SHP77 treated with DMSO at 0.1 percent for 48 hours (cell line): ENCODE measurements around the gene MMP15.
"Not testable (repeated sequence)": the region's sequence is repeated elsewhere in the genome, so short reads cannot be mapped to it uniquely, and the experiment has no call there.

ENCODE experiments used
- DNase-seq: peaks from one replicate; lab custom pipeline; 2025; lab: John Stamatoyannopoulos, UW

Gene MMP15

DNA sequence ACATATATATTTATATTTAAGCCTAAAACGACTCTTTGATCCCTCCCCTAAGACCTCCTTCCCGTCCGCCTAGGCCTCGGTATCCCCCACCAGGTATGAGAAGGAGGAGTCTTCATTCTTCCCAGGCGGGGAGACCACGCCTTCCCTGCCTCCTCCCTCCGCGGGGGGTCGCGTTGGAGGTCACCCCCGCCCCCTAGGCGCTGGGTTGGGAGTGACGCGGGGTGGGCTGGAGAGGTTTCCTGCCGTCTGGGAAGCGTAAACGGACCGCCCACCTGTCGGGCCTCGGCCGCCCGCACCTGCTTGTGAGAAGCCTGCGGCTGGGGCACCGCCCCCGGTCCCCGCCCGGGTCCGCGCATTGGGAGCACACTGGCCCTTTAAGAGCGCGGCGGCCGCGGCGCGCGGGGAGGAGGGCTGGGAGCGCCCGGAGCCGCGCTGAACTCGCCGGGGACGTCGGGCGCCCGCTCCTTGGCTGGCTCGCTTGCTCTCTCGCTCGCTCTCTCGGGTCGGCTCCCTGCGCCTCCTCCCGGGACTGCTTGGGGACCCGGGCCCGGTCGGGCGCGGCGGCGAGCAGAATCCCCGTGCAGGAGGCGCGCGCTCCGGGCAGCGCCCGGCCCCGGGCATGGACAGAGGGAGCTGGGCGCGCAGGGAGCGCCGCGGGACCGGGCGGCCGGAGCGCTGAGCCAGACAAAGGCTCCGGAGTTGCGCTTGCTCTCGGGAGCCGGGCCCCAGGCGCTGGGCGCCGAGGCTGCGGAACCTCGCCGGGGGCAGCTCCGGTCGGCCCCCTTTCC is at the start of gene MMP15:
Gene MMP15, plus strand, starts transcription at position 404 of the 788 bp plus-strand sequence. CDS start 597 bp downstream, outside the sequence.
- peak; percentile 23 for DNase-seq

DNA sequence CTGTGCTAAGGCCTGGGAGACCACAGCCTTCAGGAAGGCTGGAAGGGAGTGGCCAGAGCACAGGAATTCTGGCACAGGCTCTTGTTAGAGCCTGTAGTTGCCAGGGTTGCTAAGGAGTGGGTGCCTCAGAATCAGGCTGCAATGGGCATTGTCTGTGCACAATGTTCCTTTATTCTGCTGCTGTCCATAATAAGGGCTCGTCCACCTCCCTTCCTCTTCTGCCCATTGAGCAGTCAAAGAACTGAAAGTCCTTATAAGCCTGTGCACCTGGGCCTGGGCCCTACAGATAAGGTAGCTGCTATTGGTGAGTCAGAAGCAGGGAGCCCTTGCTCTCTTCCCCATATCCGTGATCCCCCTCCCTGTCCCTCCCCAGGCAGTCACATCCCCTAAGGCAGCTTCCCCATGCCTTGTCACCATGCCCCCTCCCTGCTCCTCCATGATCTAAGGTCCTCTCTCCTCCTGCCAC is 49.2 kb upstream of the MMP15 start:
- DNase-seq = no peak

DNA sequence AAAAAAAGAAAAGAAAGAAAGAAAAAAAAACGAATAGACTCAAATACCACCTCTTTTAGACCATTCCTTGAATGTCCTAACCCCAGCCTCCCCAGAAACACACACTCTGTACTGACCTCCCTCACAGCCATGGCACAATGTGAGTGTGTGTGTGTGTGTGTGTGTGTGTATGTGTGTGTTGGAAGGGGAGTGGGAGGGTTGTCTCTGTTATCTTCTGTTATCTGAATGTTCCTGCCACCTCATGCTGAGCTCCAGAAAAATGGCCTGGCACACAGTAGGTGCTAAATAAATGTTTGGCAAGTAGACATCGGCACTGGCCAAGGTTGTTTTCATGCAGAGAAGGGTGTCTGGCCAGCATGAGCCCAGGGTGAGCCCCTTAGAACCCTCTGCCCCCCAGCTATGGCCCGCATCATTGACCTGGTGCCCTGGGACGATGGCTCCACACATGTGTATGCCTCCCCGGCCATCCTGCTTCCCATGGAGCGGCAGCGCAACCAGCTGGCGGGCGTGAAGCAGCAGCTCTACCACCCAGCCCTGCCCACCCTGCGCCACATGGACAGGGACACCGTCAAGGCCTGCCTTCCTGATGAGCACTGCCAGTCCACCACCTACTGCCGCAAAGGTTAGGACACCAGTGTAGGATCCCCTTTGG is 48.0 kb upstream of the MMP15 start:
- no peak for DNase-seq

DNA sequence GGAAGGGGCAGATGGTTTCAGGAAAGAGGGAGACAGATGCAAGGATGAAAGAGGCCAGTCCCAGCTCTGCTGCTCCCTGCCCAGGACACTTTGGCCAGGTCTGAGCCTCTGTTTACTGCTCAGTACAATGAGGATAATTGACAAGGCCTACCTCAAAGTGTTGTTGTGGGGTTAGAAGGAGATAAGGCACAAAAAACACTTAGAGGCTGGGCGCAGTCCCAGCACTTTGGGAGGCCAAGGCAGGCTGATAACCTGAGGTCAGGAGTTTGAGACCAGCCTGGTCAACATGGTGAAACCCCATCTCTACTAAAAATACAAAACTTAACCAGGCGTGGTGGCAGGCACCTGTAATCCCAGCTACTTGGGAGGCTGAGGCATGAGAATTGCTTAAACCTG is 47.5 kb upstream of the MMP15 start:
- not testable (repeated sequence) for DNase-seq

DNA sequence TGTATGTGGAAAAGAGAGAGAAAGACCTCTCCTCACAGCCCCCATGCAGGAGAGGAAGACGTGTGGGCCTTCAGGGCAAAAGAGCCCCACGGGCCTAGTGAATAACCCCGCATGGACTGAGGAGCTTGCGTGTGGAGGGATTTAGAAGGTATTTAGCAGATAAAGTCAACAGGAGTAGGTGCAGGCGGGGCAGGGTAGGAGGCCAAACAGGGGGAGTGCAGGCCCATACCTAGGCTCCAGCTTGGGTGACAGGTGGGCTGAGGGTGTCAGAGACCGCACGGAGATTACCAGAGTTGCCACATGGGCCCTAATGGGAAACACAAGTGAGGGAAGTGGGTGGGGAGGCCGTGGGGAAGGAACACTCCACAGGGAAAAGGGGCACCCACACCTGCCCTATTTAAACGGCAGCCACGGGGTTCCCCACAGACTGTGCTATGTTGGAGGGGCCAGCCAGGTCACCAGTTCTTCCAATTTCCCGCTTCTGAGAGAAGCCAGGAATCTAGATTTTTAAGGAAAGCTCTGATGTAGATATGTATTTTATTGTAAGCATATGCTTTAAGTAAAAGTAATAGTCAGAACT is 46.5 kb upstream of the MMP15 start:
- DNase-seq = no peak

DNA sequence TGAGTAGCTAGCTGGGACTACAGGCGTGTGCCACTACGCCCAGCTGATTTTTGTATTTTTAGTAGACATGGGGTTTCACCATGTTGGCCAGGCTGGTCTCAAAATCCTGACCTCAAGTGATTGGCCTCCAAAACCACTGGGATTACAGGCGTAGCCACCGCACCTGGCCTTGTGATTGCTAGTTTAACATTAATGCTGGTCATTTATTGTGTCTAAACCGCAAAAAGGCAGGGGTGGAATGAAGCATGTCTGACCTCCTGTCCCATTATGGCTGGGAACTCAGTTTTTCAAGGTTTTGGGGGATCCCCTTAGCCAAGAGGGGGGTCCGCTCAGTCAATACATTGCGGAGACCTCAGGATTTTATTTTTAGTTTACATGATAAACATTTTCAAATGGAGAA is 43.9 kb upstream of the MMP15 start:
- DNase-seq = no peak

DNA sequence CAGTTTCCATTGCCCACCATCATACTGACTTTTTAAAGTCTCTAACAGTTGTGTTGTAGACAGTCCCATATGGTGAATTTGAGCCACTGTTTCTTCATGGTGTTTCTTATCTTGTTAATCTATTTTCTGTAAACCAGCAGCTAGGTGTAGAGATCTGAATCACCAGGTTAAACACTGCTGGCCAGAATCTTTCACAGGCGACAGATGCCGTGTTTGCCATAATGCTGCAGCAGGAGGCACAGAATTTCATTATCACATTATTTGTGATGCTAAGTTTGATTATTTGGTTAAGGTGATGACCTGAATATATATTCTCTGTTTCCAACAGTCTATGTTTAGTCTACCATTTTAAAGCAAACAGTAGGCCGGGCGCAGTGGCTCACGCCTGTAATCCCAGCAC is 43.2 kb upstream of the MMP15 start:
- DNase-seq = no peak

DNA sequence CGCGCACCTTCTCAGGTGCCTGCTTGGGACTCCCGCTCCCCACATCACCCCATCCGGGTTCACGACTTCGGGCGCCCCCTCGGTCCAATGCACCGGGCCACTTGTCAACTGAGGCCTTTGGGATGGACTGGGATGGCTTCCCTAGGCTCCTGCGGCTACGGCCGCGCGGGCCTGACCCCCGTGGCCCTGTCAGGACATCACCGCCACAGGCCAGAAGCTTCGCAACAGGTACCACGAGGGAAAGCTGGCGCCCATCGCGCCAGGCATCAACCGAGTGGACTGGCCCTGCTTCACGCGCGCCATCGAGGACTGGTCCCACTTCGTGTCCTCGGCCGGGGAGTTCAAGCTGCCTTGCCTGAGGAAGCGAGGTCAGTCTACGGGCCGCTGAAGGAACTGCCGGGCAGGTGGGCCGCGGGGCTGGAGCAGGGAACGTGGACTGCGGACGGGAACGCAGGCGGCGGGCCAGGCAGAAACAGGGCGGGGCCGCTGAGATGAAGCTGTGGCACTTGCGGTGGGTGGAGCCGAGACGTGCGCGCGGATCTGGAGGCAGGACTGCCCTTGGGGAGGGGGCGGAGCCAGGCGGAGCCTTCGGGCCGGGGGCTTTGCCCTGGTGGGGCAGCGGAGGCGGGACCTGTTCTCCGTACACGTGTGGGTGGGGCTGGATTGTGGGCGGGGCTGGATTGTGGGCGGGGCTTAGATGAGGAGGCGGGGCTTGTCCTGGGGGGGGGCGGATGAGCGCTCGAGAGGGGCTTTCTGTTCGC is 40.9 kb upstream of the MMP15 start:
- no peak for DNase-seq

DNA sequence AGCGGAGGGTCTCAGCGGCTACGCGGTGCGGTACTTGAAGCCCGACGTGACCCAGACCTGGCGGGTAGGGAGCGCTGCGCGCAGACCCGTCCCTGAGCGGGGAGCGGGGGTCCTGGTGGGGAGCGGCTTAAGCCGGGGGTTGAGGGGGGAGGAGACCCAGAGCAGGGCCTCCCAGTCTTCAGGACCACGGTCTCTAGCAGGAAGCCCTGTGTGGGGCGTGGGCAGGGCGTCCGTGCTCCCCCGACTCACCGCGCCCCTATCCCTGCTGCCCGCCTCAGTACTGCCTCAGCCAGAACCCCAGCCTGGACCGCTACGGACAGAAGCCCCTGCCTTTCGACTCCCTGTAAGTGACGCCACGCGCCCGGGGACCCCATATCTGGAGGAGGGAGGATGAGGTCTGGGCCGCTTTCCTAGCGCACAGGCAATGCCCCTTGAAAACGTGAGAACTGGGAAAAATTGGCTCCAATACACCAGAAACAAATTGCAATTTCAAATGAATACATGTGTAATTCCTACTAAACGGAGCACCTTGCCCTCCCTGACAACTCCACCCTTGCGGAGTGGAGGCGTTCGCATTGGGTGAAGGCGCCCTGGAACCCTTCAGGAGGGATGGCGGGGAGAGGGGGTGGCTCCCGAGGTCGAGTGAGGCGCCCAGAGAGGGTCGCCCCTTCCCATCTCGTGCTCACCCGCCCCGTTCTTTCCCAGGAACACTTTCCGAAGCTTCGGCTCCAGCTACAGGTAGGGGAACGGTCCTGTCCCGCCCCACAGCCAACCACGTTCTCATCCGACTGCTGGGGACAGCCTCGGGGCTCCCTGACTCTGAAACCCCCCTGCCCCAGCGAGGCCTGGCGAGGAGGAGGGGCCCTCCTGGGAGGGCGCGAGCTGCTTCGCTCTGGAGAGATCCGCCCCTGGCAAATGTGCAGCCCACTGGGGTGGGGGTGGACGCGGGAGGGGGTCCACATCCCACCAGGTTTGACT is 40.1 kb upstream of the MMP15 start:
- DNase-seq = no peak

DNA sequence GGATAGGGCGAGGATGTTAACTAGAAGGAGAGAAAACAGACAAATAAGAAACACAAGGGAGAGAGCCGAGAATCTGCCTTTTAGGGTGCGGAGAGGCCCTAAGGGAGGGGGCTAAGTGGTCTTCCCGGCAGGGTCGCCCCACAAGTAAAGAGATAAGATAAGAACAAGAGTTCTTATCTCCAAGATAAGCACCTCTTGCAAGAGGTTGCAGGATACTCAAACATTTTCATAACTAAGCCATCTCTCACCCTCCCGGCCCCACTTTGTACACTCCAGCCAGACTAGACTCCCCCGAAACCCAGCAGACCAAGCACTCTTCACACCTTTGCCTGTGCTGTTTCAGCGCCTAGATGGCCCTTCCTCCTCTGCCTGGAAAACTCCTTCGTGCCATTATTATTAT is 39.4 kb upstream of the MMP15 start:
- no peak for DNase-seq

DNA sequence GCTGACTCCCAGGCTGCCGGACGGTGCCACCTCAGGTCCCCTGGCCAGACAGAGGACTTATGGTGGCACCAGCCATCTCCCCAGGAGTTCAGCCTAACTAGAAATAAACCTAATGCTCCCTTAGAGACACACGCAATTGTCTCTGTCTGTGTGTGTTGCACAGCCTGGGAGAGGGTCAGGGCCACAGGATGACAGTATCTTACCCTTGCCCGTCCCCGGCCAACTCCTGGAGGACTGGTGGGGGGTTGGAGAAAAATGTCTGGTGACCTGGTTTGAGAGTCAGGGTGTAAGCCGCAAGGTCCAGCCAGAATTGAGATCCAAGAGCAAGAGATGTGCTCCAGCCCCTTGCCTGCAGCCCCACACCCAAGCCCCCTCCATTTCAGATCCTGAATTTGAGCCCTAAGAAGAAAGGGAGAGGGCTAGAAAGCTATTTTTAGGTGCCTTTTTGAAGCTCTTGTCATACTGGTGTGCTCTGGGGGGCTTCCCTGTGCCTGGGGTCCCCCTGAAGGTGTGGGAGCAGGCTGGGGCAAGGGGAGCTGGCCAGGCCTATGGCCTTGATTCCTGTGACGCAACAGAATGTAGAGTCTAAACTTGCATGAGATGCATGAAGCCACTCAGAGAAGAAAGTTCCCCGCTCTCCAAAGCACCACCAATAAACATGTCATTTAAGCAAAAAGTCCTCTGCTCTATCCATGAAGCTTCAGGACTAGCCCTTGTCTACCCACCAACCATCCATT is 37.9 kb upstream of the MMP15 start:
- no peak for DNase-seq

DNA sequence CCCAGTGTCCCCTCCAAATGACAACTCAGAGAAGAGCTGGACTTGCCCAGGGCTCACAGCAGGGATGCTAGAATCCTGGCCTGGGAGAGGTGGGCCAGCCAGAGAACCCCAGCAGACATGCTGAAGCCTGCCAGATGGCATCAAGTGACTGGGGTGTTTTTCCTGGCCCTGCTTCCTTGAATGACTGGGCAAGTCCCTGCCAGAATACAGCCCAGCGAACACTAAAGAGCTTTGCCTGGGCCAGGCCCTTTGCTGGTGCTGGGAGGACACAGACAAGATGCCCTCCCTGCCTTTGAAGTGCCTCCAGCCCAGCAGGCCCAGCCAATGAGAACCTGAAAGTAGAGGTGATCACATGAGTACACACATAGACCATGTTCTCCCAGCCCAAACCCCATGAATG is 36.6 kb upstream of the MMP15 start:
- DNase-seq = no peak

DNA sequence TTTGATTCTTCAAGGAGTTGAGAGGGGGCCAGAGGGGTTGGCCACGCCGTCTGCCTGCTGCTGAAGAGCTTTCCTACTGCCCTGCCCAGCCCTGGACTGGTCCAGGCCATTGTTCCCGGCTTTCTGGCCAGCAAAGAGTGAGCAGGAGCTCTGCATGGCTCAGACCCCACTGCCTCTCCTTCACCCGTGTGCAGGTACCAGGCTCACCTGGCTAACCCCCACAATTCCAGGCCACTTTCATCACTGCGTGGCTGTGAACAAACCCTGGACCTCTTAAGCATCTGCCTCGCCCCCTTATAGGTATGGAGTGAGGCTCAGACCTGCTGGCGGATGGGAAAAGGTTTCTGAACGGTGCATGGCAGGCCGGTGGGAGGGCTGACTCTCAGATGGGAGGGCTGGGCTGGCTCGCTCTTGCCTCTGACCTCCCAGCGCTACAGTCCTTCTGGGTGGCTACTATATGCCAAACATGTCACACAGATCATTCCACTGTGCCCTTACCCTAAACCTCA is 33.9 kb upstream of the MMP15 start:
- no peak for DNase-seq

DNA sequence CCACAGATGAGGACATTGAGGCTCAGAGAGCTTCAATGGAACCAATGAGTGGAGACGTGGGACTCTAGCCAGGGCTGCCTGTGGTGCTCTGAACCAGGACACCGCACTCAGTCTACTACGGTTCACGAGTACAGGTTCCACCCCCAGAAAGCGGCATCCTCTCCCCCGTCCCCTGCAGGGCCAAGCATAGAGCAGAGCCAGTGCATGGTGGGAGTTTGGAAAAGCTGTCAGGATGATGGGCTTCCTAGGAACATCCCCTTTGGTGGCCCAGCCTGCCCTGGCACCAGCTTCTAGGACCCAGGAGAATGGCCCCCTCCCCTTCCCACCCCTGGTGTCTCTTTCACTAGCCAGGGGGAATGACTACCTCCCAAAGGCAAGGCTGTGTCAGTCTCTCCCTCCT is 33.5 kb upstream of the MMP15 start:
- no peak for DNase-seq

DNA sequence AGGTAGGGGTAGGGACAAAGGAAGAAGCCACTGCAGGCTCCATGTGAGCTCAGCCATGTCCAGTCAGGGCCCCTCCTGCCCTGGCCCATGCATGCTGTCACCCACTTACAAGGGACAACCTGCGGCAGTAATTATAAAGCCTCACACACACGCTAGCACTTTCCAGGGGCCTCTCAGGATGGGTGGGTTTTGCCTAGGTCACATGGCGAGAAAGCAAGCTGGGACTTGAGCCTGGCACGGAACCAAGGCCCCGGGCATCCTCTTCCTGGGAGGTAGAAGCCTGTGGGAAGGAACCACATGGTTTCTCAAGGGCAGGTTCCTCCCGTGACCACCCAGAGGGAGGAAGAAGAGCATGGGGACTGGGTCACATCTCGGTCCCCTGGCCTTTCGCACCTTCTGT is 32.1 kb upstream of the MMP15 start:
- DNase-seq = no peak

DNA sequence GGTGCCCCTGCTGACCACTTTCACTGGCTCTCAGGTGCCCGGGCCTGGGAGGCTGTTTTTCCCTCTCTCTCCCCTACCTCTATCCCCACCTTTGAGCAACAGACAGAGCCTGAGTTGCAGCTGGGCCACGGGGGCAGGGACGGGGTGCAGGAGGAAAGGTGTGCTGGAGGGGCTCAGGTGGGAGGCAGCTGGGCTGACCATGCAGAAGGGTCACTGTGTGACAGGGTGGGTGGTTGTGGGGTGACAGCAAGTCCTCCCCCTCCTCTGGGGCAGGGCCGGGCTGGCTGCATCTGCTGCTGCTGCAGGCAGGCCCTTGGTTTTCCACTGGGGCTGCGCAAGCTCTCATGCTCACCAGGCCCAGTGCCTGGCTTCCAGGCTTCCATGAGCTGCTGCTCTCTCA is 31.7 kb upstream of the MMP15 start:
- DNase-seq = no peak

DNA sequence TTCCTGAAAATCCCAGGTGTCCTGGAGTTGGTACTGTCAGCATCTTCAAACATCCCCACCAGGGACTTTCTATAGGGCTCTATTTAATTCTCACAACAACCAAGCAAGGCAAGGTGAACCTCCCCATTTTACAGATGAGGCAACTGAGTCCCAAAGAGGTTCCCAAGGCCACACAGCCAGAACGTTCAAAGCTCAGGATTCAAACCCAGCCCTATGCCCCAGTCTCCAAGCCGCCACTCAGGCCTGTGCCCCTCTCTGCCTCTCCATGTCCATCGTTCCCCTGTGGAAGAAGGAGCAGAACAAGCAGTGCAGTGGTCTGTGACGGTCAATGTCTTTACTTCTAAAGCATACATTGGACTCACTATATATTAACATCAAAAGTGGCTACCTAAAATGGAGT is 31.2 kb upstream of the MMP15 start:
- DNase-seq = no peak

DNA sequence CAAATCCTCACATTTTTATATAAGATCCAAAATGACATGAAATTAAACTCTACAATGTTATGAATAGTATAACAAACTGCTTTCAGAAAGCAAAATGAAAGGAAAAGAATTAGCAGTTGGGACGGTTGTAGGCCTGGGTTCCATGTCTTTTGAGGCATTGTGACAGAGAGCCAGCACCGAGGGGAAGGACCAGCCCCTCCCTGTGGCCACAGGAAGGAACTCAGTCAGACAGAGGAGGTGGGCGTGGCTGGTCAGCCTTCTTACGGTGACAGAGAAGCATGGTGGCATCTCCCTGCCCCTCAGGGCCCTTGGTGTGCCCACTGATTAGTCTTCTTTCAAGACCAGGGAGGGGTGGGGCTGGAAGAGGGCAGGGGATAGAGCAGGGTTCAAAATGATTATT is 30.8 kb upstream of the MMP15 start:
- no peak for DNase-seq

DNA sequence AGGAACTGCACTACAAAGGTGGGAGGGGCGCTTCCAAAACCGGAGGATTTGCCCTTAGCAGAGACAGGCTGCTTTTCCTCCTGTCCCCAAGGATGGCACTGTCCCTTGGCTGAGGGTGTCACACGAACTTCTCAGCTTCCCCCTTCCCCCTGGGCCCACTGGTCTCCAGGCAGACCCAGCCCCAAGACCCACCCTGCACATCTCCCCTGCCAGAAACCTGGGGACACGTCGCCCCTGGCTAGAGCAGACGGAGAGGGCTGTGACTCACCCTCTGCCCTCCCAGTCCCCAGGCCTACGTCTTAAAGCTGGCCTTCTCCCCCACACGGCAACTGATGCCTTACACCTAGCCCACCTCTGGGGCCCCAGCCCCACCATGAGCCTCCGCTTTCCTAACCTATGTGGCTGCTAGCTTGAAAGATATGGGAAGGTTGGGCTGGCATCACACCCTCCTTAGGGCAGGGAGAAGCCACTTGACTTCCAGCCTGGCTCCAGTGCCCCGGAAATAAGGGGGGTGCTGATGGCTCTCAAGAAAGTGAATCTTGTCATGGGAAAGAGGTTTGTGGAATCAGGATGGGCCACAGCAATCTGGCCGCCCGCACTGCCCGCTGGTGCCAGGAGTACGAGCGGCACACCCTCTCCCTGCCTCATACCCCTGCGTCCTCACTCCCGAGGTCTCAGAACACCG is 29.7 kb upstream of the MMP15 start:
- DNase-seq = no peak
